Hepatocyte (in vitro differentiated cells): ENCODE measurements around the gene NME2.

Experiments
- EZH2 ChIP-seq: fragments of 200-600 bp; sonication (generic); IDR thresholded peaks from 2 replicates; pipeline ENCODE4 v1.6.1; 2016; ENCODE audit warnings: antibody characterized with exemption, mild to moderate bottlenecking, borderline replicate concordance
- EZH2phosphoT487 ChIP-seq: fragments of 200-600 bp; sonication (generic); IDR thresholded peaks from one replicate; pipeline ENCODE4 v1.6.1; 2018; ENCODE audit warnings: antibody characterized with exemption, mild to moderate bottlenecking, low read depth, moderate library complexity; ENCODE audit not compliant: unreplicated experiment, severe bottlenecking
- TF ChIP-seq, protein P1 (sequence below): fragments of 200-600 bp; sonication (generic); IDR thresholded peaks from 2 replicates; pipeline ENCODE4 v1.5.1; 2016; ENCODE audit warnings: antibody characterized with exemption, mild to moderate bottlenecking; ENCODE audit not compliant: poor library complexity

GRCh38 chr17:51188271-51188833 is 22.1 kb downstream of the NME2 start:
- TF ChIP-seq, protein P1, sequence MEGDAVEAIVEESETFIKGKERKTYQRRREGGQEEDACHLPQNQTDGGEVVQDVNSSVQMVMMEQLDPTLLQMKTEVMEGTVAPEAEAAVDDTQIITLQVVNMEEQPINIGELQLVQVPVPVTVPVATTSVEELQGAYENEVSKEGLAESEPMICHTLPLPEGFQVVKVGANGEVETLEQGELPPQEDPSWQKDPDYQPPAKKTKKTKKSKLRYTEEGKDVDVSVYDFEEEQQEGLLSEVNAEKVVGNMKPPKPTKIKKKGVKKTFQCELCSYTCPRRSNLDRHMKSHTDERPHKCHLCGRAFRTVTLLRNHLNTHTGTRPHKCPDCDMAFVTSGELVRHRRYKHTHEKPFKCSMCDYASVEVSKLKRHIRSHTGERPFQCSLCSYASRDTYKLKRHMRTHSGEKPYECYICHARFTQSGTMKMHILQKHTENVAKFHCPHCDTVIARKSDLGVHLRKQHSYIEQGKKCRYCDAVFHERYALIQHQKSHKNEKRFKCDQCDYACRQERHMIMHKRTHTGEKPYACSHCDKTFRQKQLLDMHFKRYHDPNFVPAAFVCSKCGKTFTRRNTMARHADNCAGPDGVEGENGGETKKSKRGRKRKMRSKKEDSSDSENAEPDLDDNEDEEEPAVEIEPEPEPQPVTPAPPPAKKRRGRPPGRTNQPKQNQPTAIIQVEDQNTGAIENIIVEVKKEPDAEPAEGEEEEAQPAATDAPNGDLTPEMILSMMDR = no peak
- no peak for TF ChIP-seq EZH2
- TF ChIP-seq EZH2phosphoT487 = no peak
